GM12891 (cell line): ENCODE measurements around the gene SLC4A8.

ENCODE experiments used
- DNase-seq: peaks from one replicate; pipeline ENCODE4 v3.0.0; 2011; ENCODE audit warnings: low spot score; ENCODE audit not compliant: insufficient read length
- FAIRE-seq: peaks from 2 replicates; lab custom pipeline; 2011; peaks lifted over from hg19 to GRCh38; lab: Jason Lieb, UNC
- PAX5 ChIP-seq: IDR thresholded peaks from 2 replicates; pipeline ENCODE4 v1.6.1; 2011; ENCODE audit warnings: low read length, moderate library complexity, mild to moderate bottlenecking; ENCODE audit not compliant: insufficient read depth, severe bottlenecking
- POLR2A ChIP-seq: IDR thresholded peaks from 2 replicates; pipeline ENCODE4 v1.6.1; 2011; ENCODE audit warnings: low read depth, low read length, control low read depth
- POLR2AphosphoS5 ChIP-seq: IDR thresholded peaks from 2 replicates; pipeline ENCODE4 v1.6.1; 2011; ENCODE audit warnings: low read depth, low read length, control low read depth
- POU2F2 ChIP-seq: IDR thresholded peaks from 2 replicates; pipeline ENCODE4 v1.6.1; 2011; ENCODE audit warnings: low read depth, mild to moderate bottlenecking, control low read depth, low read length, moderate library complexity
- SPI1 ChIP-seq: IDR thresholded peaks from 2 replicates; pipeline ENCODE4 v1.6.1; 2011; ENCODE audit warnings: low read depth, low read length, control low read depth
- TAF1 ChIP-seq: IDR thresholded peaks from 2 replicates; pipeline ENCODE4 v1.6.1; 2011; ENCODE audit warnings: low read depth, low read length, control low read depth

The SLC4A8 gene

DNA sequence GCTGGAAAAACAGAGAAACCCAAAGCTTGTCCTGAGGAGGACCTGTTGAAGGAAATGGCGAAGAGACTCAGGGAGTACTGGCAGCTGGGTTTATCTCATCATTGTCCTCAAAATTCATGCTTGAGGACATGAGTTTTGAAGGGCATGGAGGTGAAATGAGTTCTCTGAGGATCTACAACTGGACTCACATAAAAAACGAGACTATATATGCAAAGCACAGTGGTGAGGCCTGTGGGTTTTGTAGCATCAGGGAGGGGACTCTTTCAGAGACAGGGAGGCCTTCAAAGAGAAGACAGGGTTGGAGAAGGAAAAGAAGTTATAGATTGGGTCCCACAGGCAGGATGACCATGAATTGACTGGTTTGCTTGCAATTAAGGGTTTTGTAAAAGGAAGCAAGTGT, 95.1 kb downstream of the SLC4A8 start:
- DNase-seq (peak; percentile 30), FAIRE-seq (peak; percentile 50)
- TF ChIP-seq POLR2A (no peak), PAX5 (no peak), POU2F2 (peak; percentile 75), SPI1 (no peak), TAF1 (no peak), POLR2AphosphoS5 (no peak)

DNA sequence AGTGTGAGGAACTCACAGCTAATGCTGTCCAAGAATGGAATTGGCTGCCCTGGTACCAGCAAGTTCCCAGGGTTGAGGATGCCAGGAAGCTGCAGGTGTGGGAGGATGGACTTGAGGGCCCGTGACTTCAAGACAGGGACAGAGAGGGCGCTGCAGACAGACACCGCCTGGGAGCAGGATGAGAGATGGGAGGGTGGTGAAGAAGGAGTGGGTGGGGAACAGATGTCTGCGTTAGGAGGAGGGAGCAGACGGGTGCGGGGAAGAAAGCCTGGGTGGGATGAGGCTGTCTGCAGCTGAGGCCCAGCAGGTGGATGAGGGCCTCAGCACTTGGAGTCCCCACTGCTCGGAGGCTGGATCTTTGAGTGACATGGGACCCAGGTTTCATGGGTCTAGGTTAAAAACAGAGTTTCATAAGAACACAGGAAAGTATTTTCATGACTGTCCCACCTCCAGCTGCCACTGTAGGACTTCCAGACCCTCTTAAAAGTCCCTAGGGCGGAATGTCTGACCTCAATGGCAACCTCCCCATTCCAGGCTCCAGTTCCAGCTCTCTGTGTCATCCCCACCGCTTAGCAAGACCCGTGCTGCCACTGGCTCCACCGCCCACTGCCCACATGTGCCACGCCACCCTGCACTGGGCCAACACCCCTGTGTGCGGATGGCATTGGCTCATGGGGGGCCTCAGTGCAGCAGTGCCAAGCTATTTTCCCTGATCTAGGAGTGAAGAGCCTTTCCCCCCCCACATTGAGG, 96.1 kb downstream of the SLC4A8 start:
- DNase-seq (no peak), FAIRE-seq (no peak)
- no peak for TF ChIP-seq POLR2AphosphoS5
- TF ChIP-seq POU2F2, result no peak
- TF ChIP-seq SPI1, result no peak
- no peak for TF ChIP-seq PAX5
- no peak for TF ChIP-seq POLR2A

DNA sequence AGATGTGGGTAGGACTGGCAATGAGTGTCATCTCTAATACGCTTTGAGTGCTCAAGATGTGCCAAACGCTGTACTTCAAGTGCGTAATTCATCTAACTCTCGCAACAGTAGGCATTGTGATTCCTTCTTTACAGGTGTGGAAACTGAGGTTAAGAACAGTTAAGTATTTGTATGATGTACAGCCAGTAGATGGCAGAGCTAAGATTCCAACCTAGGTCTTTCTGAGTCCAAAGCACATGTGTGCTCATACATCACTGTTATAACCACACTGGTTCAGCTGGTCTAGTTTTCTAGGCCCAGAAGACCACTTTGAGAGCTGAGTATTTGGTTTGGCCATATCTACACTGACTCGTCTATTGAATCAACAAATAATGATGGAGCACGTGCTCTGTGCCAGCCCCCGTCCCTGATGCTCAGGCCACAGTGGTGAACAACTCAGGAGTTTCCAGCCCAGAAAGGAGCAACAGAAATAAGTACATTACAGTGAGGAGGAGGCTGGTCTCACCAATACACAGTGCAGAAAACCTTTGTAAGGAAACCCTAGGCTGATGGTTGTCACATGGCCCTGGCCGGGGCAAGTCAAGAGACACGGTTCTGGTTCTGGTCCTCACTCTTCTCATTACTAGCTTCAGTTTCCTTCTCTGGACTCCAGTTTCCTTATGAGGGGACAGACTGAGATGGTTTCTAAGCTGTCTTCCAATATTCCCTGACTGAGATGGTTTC, 97.1 kb downstream of the SLC4A8 start:
- TF ChIP-seq PAX5, result no peak
- no peak for TF ChIP-seq POLR2A
- TF ChIP-seq TAF1, result no peak
- TF ChIP-seq SPI1, result no peak
- no peak for TF ChIP-seq POLR2AphosphoS5
- no peak for TF ChIP-seq POU2F2
- no peak for FAIRE-seq
- no peak for DNase-seq

DNA sequence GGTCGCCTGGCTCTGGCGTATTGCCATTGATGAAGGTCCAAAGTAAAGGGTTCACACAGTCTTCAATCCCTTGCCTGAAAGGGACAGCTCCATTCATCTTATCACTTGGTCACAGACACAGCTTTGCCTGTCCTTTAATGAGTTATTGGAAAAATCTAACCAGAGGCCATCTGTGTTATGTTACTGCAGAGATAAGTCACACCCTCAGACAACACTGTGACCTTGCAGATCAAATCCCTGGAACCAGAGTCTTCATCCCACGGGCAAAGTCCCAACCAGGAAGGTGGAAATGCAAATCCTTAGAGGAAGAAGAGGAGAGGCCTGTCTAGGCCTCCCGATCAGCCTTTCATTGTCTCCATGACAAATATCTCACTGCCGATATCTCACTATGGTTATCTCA, 98.1 kb downstream of the SLC4A8 start:
- TF ChIP-seq SPI1 (no peak), POU2F2 (no peak), POLR2AphosphoS5 (no peak), PAX5 (no peak), TAF1 (no peak), POLR2A (no peak)
- DNase-seq (no peak), FAIRE-seq (no peak)

DNA sequence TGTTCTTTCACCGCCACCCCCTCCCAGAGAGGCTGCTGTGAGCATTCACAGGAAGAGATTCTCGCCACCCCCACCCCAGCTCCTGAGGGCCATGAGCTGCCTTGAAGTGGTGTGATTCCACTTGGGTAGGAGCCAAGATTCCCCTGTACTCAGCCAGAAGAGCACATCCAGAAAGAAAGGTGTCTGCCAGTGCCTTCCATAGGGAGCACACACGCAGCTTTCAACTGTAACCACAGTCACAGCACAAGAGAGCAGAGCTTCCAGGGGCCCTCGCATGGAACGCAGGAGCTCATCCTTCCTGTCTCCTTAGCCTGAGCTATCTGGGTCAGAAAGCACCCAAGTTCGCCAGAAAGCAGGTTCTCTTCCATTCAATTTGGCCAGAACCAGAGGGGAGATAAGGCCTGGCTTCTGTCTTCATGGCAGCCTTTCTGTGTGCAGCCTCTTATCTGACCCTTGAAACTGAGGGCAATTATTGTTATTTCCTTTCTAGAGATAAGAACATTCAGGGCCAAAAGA, 99.8 kb downstream of the SLC4A8 start:
- no peak for FAIRE-seq
- DNase-seq, result no peak
- no peak for TF ChIP-seq SPI1
- no peak for TF ChIP-seq POLR2A
- TF ChIP-seq PAX5, result no peak
- no peak for TF ChIP-seq TAF1
- TF ChIP-seq POLR2AphosphoS5, result no peak
- no peak for TF ChIP-seq POU2F2

DNA sequence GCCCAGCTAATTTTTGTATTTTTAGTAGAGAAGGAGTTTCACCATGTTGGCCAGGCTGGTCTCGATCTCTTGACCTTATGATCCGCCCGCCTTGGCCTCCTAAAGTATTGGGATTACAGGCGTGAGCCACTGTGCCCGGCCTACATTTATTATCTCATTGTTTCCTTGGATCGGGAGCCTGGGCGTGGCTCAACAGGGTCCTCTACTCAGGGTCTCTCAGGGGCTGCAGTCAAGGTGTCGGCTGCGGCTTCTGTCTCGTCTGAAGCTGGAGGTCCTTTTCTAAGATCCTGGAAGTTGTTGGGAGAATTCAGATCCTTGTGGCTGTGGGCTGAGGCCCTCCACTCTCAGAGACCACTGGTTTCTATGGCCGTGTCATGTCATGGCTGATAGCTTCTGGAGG, 100.9 kb downstream of the SLC4A8 start:
- DNase-seq, result no peak
- no peak for TF ChIP-seq PAX5
- no peak for TF ChIP-seq POLR2AphosphoS5
- no peak for TF ChIP-seq SPI1
- no peak for TF ChIP-seq TAF1
- TF ChIP-seq POU2F2, result no peak
- TF ChIP-seq POLR2A, result no peak
- FAIRE-seq, result no peak

DNA sequence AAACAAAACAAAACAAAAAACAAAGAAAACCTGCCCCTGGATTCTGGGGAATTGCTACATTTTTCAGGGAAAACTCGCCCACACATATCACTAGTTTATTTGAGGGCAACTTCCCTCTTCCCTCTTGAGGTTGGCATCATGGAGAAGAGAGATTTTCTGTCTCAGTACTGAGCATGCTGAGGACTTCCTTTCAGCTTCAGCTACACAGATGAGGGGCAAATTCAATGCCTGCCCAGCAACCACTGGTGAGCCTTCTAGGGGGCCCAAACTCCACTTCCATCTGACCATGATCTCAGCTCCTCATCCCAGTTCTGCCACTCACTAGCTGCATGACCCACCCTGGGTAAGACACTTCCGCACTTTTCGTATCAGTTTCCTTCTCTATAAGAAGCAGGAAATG, 103.3 kb downstream of the SLC4A8 start:
- DNase-seq (no peak), FAIRE-seq (no peak)
- no peak for TF ChIP-seq POLR2A
- no peak for TF ChIP-seq SPI1
- TF ChIP-seq POU2F2, result no peak
- no peak for TF ChIP-seq PAX5
- TF ChIP-seq POLR2AphosphoS5, result no peak
- no peak for TF ChIP-seq TAF1

DNA sequence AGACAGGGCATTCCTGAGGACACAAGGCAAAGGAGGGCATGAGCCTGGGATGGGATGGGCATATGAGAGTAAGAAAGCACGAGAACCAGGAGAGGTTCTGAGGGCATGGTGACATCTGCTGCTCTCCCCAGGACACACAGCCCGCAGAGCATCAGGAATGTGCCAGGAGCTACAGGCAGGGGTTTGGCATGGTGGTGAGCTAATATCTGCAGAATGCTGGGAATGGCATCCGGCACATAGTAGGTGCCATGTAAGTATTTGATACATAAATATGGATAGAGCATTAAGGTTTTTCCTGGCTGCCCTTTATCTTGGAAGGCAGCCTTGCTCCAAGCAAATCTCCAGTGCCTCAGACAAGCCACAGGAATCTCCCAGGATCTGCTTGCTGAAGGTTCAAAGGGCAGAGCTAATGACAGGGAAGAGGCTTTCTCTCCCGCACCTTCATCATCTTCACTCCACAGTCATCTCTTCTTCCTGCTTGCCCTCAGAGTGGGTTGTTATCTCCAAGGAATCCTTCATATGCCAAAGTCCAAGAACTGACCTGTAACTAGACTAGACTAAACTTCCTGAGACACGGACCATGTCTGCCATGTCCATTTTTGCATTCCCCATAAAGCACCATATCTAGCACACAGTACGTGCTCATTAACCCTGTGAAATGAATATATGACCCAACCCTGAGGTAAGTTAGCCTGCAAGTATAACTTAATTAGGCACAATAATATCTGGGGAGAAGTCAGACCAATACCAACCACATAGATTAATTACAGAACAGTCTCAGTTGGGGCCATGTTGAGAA, 104.4 kb downstream of the SLC4A8 start:
- DNase-seq (no peak), FAIRE-seq (no peak)
- no peak for TF ChIP-seq PAX5
- no peak for TF ChIP-seq SPI1
- no peak for TF ChIP-seq POU2F2
- TF ChIP-seq POLR2A, result no peak

DNA sequence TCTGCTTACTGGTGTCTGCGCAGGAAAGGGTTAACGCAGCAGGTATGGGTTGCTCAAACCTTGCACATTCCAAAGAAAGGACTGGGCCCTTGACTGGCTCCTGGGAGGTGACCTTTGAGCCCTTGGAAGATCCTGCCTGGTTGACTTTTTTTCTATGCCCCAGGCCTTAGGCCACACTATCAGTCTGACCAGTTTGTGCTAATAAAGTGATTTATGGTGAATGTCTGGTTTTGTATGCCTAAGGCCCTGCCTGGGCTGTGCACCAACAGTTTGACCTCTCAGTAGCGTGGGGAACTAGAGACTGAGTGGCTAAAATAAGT, 105.0 kb downstream of the SLC4A8 start:
- no peak for FAIRE-seq
- no peak for DNase-seq
- TF ChIP-seq SPI1 (no peak), POLR2AphosphoS5 (no peak), PAX5 (no peak), POU2F2 (no peak)
